Progenitor cell of endocrine pancreas (in vitro differentiated cells): Measurements from ENCODE around the gene PNPLA1. TPM values are rescaled to one million over a fixed set of nuclear protein-coding genes. Genes with fewer than 3 reads are reported as not detected.

Experiments used
- DNase-seq: peaks from one replicate; pipeline ENCODE4 v3.0.0; 2021; ENCODE audit warnings: low spot score; ENCODE audit not compliant: unreplicated experiment
- H3K27ac Mint-ChIP-seq: 2 replicates; pipeline ENCODE4 v1.8.0; 2021; ENCODE audit warnings: mild to moderate bottlenecking, moderate library complexity, mixed read lengths
- H3K27me3 Mint-ChIP-seq: 2 replicates; pipeline ENCODE4 v1.8.0; 2021; ENCODE audit warnings: mixed read lengths
- H3K36me3 Mint-ChIP-seq: 2 replicates; pipeline ENCODE4 v1.8.0; 2022; ENCODE audit warnings: mixed read lengths; ENCODE audit not compliant: insufficient read depth
- H3K4me1 Mint-ChIP-seq: 2 replicates; pipeline ENCODE4 v1.8.0; 2021; ENCODE audit warnings: low read depth, mixed read lengths
- H3K4me3 Mint-ChIP-seq: 2 replicates; pipeline ENCODE4 v1.8.0; 2021; ENCODE audit warnings: low read depth, mild to moderate bottlenecking, moderate library complexity, mixed read lengths
- H3K9me3 Mint-ChIP-seq: 2 replicates; pipeline ENCODE4 v1.8.0; 2021; ENCODE audit warnings: low read depth, mixed read lengths
- CTCF ChIP-seq: fragments of 200-600 bp; sonication (generic); IDR thresholded peaks from one replicate; pipeline ENCODE4 v1.5.0; 2021; ENCODE audit warnings: antibody characterized with exemption, mild to moderate bottlenecking; ENCODE audit not compliant: unreplicated experiment
- total RNA-seq: library from RNA; stranded (reverse); gene quantifications from 2 replicates; pipeline ENCODE4 v1.2.1, GENCODE V29; 2021

Gene PNPLA1
- total RNA-seq, 1 donor from 2014 or later, result not detected

GRCh38 chr6:36352477-36353157 lies 82.8 kb downstream of the PNPLA1 start:
- no peak overlapping the region for H3K4me3 Mint-ChIP-seq
- no peak for DNase-seq
- H3K27me3 Mint-ChIP-seq, result no peaks in the 10 kb centered on the region
- peaks cover 7% of the 10 kb centered on the region for H3K4me1 Mint-ChIP-seq
- no peak overlapping the region for H3K27ac Mint-ChIP-seq
- no peak for TF ChIP-seq CTCF
- peaks cover 9% of the 10 kb centered on the region for H3K9me3 Mint-ChIP-seq
- no peaks in the 10 kb centered on the region for H3K36me3 Mint-ChIP-seq

GRCh38 chr6:36353411-36353915 lies 83.6 kb downstream of the PNPLA1 start:
- H3K27me3 Mint-ChIP-seq, result no peaks in the 10 kb centered on the region
- H3K9me3 Mint-ChIP-seq, result peaks cover 9% of the 10 kb centered on the region
- no peak overlapping the region for H3K27ac Mint-ChIP-seq
- DNase-seq, result no peak
- H3K4me3 Mint-ChIP-seq, result no peak overlapping the region
- no peaks in the 10 kb centered on the region for H3K36me3 Mint-ChIP-seq
- peaks cover 4% of the 10 kb centered on the region for H3K4me1 Mint-ChIP-seq
- no peak for TF ChIP-seq CTCF

- no peak for DNase-seq
- Mint-ChIP-seq H3K9me3 (peaks cover 9% of the 10 kb centered on the region), H3K4me3 (no peak overlapping the region), H3K27me3 (no peaks in the 10 kb centered on the region), H3K36me3 (no peaks in the 10 kb centered on the region), H3K4me1 (peaks cover 2% of the 10 kb centered on the region), H3K27ac (no peak overlapping the region)
- TF ChIP-seq CTCF, result no peak
Observed at GRCh38 chr6:36355819-36356218, 86.0 kb downstream of the PNPLA1 start.

- TF ChIP-seq CTCF, result no peak
- H3K4me1 Mint-ChIP-seq, result no peaks in the 10 kb centered on the region
- H3K4me3 Mint-ChIP-seq, result no peak overlapping the region
- H3K27ac Mint-ChIP-seq, result no peak overlapping the region
- no peak for DNase-seq
- peaks cover 8% of the 10 kb centered on the region for H3K9me3 Mint-ChIP-seq
- no peaks in the 10 kb centered on the region for H3K27me3 Mint-ChIP-seq
- no peaks in the 10 kb centered on the region for H3K36me3 Mint-ChIP-seq
Observed at GRCh38 chr6:36357872-36358225, 88.0 kb downstream of the PNPLA1 start.

Other genes with a start within 250 kb of the PNPLA1 start
- not detected in 2 replicates for gene SLC26A8, start 245.4 kb upstream of the PNPLA1 start, total RNA-seq
- gene MAPK14, start 242.3 kb upstream of the PNPLA1 start, total RNA-seq, result 43.3 and 43.7 TPM in 2 replicates
- gene MAPK13, start 139.5 kb upstream of the PNPLA1 start, total RNA-seq, result 41.2 and 42.9 TPM in 2 replicates
- 65.8 and 73.1 TPM in 2 replicates for gene BRPF3, start 73.3 kb upstream of the PNPLA1 start, total RNA-seq
- gene BNIP5, start 66.8 kb downstream of the PNPLA1 start, total RNA-seq, result 0.07 and 0.10 TPM in 2 replicates
- gene ETV7, start 117.6 kb downstream of the PNPLA1 start, total RNA-seq, result not detected in 2 replicates
- gene PXT1, start 172.8 kb downstream of the PNPLA1 start, total RNA-seq, result not detected in 2 replicates
- 26.3 and 27.0 TPM in 2 replicates for gene KCTD20, start 172.9 kb downstream of the PNPLA1 start, total RNA-seq